Thoracic aorta (tissue), 2 donors: ENCODE data around the gene STATH. TPM values are rescaled to one million over a fixed set of nuclear protein-coding genes. Genes with fewer than 3 reads are reported as not detected.
"Not testable (repeated sequence)": the region's sequence is repeated elsewhere in the genome, so short reads cannot be mapped to it uniquely, and the experiment has no call there.

Experiments
- ATAC-seq: fragments of 150-250 bp; one replicate; pipeline ENCODE4 v1.8.0; 2017; ENCODE audit warnings: low read depth; ENCODE audit not compliant: insufficient number of reproducible peaks, low FRiP score
- DNase-seq: peaks from one replicate; pipeline ENCODE4 v3.0.0-alpha.2; 2020; ENCODE audit warnings: low spot score
- H3K27ac ChIP-seq, 2 donors: fragments of 200-600 bp; sonication (generic); 1 replicate in 1 of 2; 2 replicates in 1 of 2; pipeline ENCODE4 v1.5.1; 2016; ENCODE audit warnings: mild to moderate bottlenecking in 2 of 2, moderate library complexity in 2 of 2
- H3K27me3 ChIP-seq: fragments of 200-600 bp; sonication (generic); replicated peaks from 2 replicates; pipeline ENCODE4 v1.6.0; 2016; ENCODE audit warnings: mild to moderate bottlenecking; ENCODE audit not compliant: insufficient read depth
- H3K36me3 ChIP-seq: fragments of 200-600 bp; sonication (generic); one replicate; pipeline ENCODE4 v1.5.1; 2016
- H3K4me1 ChIP-seq, 2 donors: fragments of 200-600 bp; sonication (generic); 1 replicate in 1 of 2; 2 replicates in 1 of 2; pipeline versions ENCODE4 v1.5.1 to v1.6.0; 2016; ENCODE audit warnings: low read depth in 2 of 2, mild to moderate bottlenecking in 1 of 2; ENCODE audit not compliant: control insufficient read depth in 1 of 2
- H3K4me3 ChIP-seq: fragments of 200-600 bp; sonication (generic); 2 replicates; pipeline ENCODE4 v1.5.1; 2016; ENCODE audit warnings: mild to moderate bottlenecking
- H3K9me3 ChIP-seq: fragments of 200-600 bp; sonication (generic); 2 replicates; pipeline ENCODE4 v1.5.1; 2016
- CTCF ChIP-seq: fragments of 200-600 bp; sonication (generic); IDR thresholded peaks from one replicate; pipeline ENCODE4 v1.5.1; 2019; ENCODE audit warnings: antibody characterized with exemption
- total RNA-seq, 2 donors: library from RNA; depleted of rRNA; stranded (reverse); fragments of >200 nt; gene quantifications; one replicate each; pipeline versions ENCODE4 v1.1.0 to v1.2.3, GENCODE V29; 2016

STATH gene
- total RNA-seq, 2 donors from 2014 or later, result not detected

GRCh38 chr4:69994782-69995181 is 984 bp upstream of the STATH start:
- H3K9me3 ChIP-seq, result no peaks in the 10 kb centered on the region
- H3K27me3 ChIP-seq, result no peaks in the 10 kb centered on the region
- H3K4me1 ChIP-seq, result no peaks in the 10 kb centered on the region
- no peak for DNase-seq
- no peak overlapping the region for H3K4me3 ChIP-seq
- ATAC-seq, result no peak
- TF ChIP-seq CTCF, result no peak
- no peaks in the 10 kb centered on the region for H3K36me3 ChIP-seq
- H3K27ac ChIP-seq, result no peak overlapping the region

- Histone ChIP-seq H3K36me3 (no peaks in the 10 kb centered on the region), H3K27ac (no peak overlapping the region), H3K27me3 (no peaks in the 10 kb centered on the region), H3K9me3 (no peaks in the 10 kb centered on the region), H3K4me1 (no peaks in the 10 kb centered on the region), H3K4me3 (no peak overlapping the region)
- DNase-seq (no peak), ATAC-seq (no peak)
- TF ChIP-seq CTCF, result no peak
These were observed 3.7 kb downstream of the STATH start for GRCh38 chr4:69999420-69999819.

GRCh38 chr4:70000711-70001110 is 4.9 kb downstream of the STATH start:
- H3K4me3 ChIP-seq, result no peak overlapping the region
- H3K27me3 ChIP-seq, result no peaks in the 10 kb centered on the region
- TF ChIP-seq CTCF, result no peak
- no peaks in the 10 kb centered on the region for H3K4me1 ChIP-seq
- H3K27ac ChIP-seq, result no peak overlapping the region
- H3K9me3 ChIP-seq, result no peaks in the 10 kb centered on the region
- H3K36me3 ChIP-seq, result no peaks in the 10 kb centered on the region
- DNase-seq (no peak), ATAC-seq (no peak)

- TF ChIP-seq CTCF, result no peak
- no peak for ATAC-seq
- no peak overlapping the region for H3K4me3 ChIP-seq
- no peaks in the 10 kb centered on the region for H3K36me3 ChIP-seq
- H3K27ac ChIP-seq, result no peak overlapping the region
- DNase-seq, result no peak
- H3K27me3 ChIP-seq, result no peaks in the 10 kb centered on the region
- H3K9me3 ChIP-seq, result no peaks in the 10 kb centered on the region
- H3K4me1 ChIP-seq, result no peaks in the 10 kb centered on the region
These were observed 6.7 kb downstream of the STATH start for GRCh38 chr4:70002507-70002906.

- Histone ChIP-seq H3K27ac (no peak overlapping the region), H3K36me3 (no peaks in the 10 kb centered on the region), H3K27me3 (no peaks in the 10 kb centered on the region), H3K4me3 (no peak overlapping the region), H3K9me3 (no peaks in the 10 kb centered on the region), H3K4me1 (no peaks in the 10 kb centered on the region)
- no peak for DNase-seq
- no peak for TF ChIP-seq CTCF
- no peak for ATAC-seq
These were observed 13.0 kb downstream of the STATH start for GRCh38 chr4:70008771-70009170.

- H3K36me3 ChIP-seq, H3K4me1 ChIP-seq, ATAC-seq, H3K9me3 ChIP-seq, DNase-seq, H3K4me3 ChIP-seq, H3K27me3 ChIP-seq, H3K27ac ChIP-seq: not testable (repeated sequence)
These were observed 23.2 kb downstream of the STATH start for GRCh38 chr4:70019006-70019405.
